H1 (cell line): ENCODE results near the gene RPS6KA4. TPM values are rescaled to one million over a fixed set of nuclear protein-coding genes. Genes with fewer than 3 reads are reported as not detected.

Source experiments
- CTCF ChIA-PET: fragments of 300-600 bp; sonication (Branson Sonifier 250); formaldehyde crosslinking; loops from one replicate; lab custom pipeline; 2021; ENCODE audit not compliant: partially characterized antibody; lab: Charles Lee
- POLR2A ChIA-PET: fragments of 300-600 bp; sonication (Branson Sonifier 250); formaldehyde crosslinking; loops from one replicate; lab custom pipeline; 2021; ENCODE audit warnings: inconsistent platforms; ENCODE audit not compliant: partially characterized antibody; lab: Charles Lee
- DNase-seq, 2 experiments: peaks; one replicate each; pipeline versions ENCODE4 v3.0.0 to v3.0.0-alpha.2; 2010 to 2022; ENCODE audit warnings: low spot score in 2 of 2, low read depth in 1 of 2, mixed read lengths in 1 of 2
- FAIRE-seq: peaks from 2 replicates; lab custom pipeline; 2011; peaks lifted over from hg19 to GRCh38; lab: Jason Lieb, UNC
- H2AFZ ChIP-seq: 2 replicates; pipeline ENCODE4 v1.8.1; 2012; ENCODE audit warnings: low read length, inconsistent platforms
- H2AK5ac ChIP-seq: 2 replicates; pipeline ENCODE4 v1.6.1; 2013; ENCODE audit warnings: low read depth, low read length
- H2BK120ac ChIP-seq: replicated peaks from 2 replicates; pipeline ENCODE3; 2013; ENCODE audit warnings: low read depth, low read length, inconsistent platforms
- H2BK12ac ChIP-seq: 2 replicates; pipeline ENCODE4 v1.6.1; 2013; ENCODE audit warnings: low read depth, low read length
- H2BK15ac ChIP-seq: 2 replicates; pipeline ENCODE4 v1.6.1; 2013; ENCODE audit warnings: low read length
- H2BK20ac ChIP-seq: 2 replicates; pipeline ENCODE4 v1.6.1; 2013; ENCODE audit warnings: low read length
- H2BK5ac ChIP-seq: 2 replicates; pipeline ENCODE4 v1.6.1; 2013; ENCODE audit warnings: low read depth, low read length
- H3K14ac ChIP-seq: 2 replicates; pipeline ENCODE4 v1.6.1; 2013; ENCODE audit warnings: inconsistent platforms; ENCODE audit not compliant: insufficient read length
- H3K18ac ChIP-seq: 2 replicates; pipeline ENCODE4 v1.6.1; 2013; ENCODE audit warnings: low read length; ENCODE audit errors: extremely low read depth
- H3K23ac ChIP-seq: 2 replicates; pipeline ENCODE4 v1.6.1; 2013; ENCODE audit warnings: inconsistent platforms; ENCODE audit not compliant: insufficient read length
- H3K23me2 ChIP-seq: 2 replicates; pipeline ENCODE4 v1.6.1; 2013; ENCODE audit warnings: low read depth, low read length
- H3K27ac ChIP-seq: 2 replicates; pipeline ENCODE4 v1.6.1; 2011; ENCODE audit warnings: low read depth, low read length, inconsistent platforms
- H3K27me3 ChIP-seq, 4 experiments: replicated peaks in 1 of 4; 1 replicate in 1 of 4; 2 replicates in 3 of 4; pipeline versions ENCODE4 v1.6.1 to v1.8.1; 2011 to 2013; ENCODE audit warnings: low read length in 3 of 4, mild to moderate bottlenecking in 3 of 4, inconsistent platforms in 2 of 4, mixed read lengths in 2 of 4, moderate library complexity in 1 of 4; ENCODE audit not compliant: control insufficient read depth in 3 of 4, insufficient read depth in 3 of 4; ENCODE audit errors: extremely low read depth in 1 of 4
- H3K36me3 ChIP-seq, 4 experiments: 2 replicates each; pipeline versions ENCODE4 v1.6.1 to v1.8.1; 2011 to 2013; ENCODE audit warnings: mild to moderate bottlenecking in 4 of 4, low read length in 3 of 4, moderate library complexity in 2 of 4, control low read depth in 1 of 4, inconsistent platforms in 1 of 4; ENCODE audit not compliant: insufficient read depth in 4 of 4, control insufficient read depth in 2 of 4
- H3K4ac ChIP-seq: replicated peaks from 2 replicates; pipeline ENCODE3; 2013; ENCODE audit warnings: low read length, low read depth, mixed read lengths, inconsistent platforms; ENCODE audit not compliant: insufficient read length
- H3K4me1 ChIP-seq, 4 experiments: replicated peaks in 1 of 4; 1 replicate in 1 of 4; 2 replicates in 3 of 4; pipeline versions ENCODE4 v1.6.1 to v1.8.1; 2011 to 2013; ENCODE audit warnings: low read length in 3 of 4, inconsistent platforms in 2 of 4, mixed read lengths in 1 of 4; ENCODE audit not compliant: insufficient read depth in 4 of 4, control insufficient read depth in 3 of 4
- H3K4me2 ChIP-seq, 2 experiments: 2 replicates each; pipeline versions ENCODE4 v1.6.1 to v1.8.1; 2011 to 2013; ENCODE audit warnings: low read depth in 2 of 2, low read length in 2 of 2, control low read depth in 1 of 2, inconsistent platforms in 1 of 2, mild to moderate bottlenecking in 1 of 2; ENCODE audit not compliant: insufficient read depth in 1 of 2
- H3K4me3 ChIP-seq, 4 experiments: fragments of 200-600, 300-600 bp in 1 of 4; sonication (generic), shearing (Covaris generic), sonication (Bioruptor Twin) in 1 of 4; 2 replicates each; pipeline versions ENCODE4 v1.5.1 to v1.8.1; 2011 to 2016; ENCODE audit warnings: low read length in 4 of 4, low read depth in 3 of 4, control low read depth in 2 of 4, inconsistent platforms in 2 of 4, mild to moderate bottlenecking in 2 of 4, mixed read lengths in 1 of 4, moderate library complexity in 1 of 4; ENCODE audit not compliant: insufficient read depth in 2 of 4; ENCODE audit errors: extremely low read depth in 1 of 4
- H3K56ac ChIP-seq: replicated peaks from 2 replicates; pipeline ENCODE3; 2013; ENCODE audit warnings: low read depth, mild to moderate bottlenecking, mixed read lengths, low read length, inconsistent platforms; ENCODE audit not compliant: insufficient read length
- H3K79me1 ChIP-seq: 2 replicates; pipeline ENCODE4 v1.6.1; 2013; ENCODE audit warnings: low read depth, low read length, control low read depth
- H3K79me2 ChIP-seq, 2 experiments: 2 replicates each; pipeline versions ENCODE4 v1.6.1 to v1.8.1; 2012 to 2013; ENCODE audit warnings: low read length in 2 of 2, mild to moderate bottlenecking in 2 of 2, inconsistent platforms in 1 of 2; ENCODE audit not compliant: insufficient read depth in 2 of 2, control insufficient read depth in 1 of 2
- H3K9ac ChIP-seq, 4 experiments: replicated peaks in 1 of 4; 1 replicate in 1 of 4; 2 replicates in 3 of 4; pipeline versions ENCODE4 v1.6.1 to v1.8.1; 2011 to 2013; ENCODE audit warnings: low read depth in 3 of 4, low read length in 3 of 4, control low read depth in 2 of 4, mild to moderate bottlenecking in 2 of 4, moderate library complexity in 2 of 4, inconsistent platforms in 1 of 4; ENCODE audit errors: extremely low read depth in 1 of 4
- H3K9me3 ChIP-seq, 2 experiments: 2 replicates each; pipeline versions ENCODE4 v1.6.1 to v1.8.1; 2012 to 2013; ENCODE audit warnings: mild to moderate bottlenecking in 2 of 2, moderate library complexity in 2 of 2, control low read depth in 1 of 2, inconsistent platforms in 1 of 2, low read depth in 1 of 2, low read length in 1 of 2, mixed read lengths in 1 of 2; ENCODE audit not compliant: insufficient read depth in 2 of 2
- H4K20me1 ChIP-seq, 2 experiments: replicated peaks in 1 of 2; 2 replicates each; pipeline versions ENCODE3 to v1.8.1; 2011 to 2013; ENCODE audit warnings: inconsistent platforms in 2 of 2, low read length in 2 of 2, mild to moderate bottlenecking in 1 of 2; ENCODE audit not compliant: insufficient read depth in 2 of 2, control insufficient read depth in 1 of 2
- H4K5ac ChIP-seq: 2 replicates; pipeline ENCODE4 v1.6.1; 2013; ENCODE audit warnings: low read length, low read depth, mixed read lengths, inconsistent platforms; ENCODE audit not compliant: insufficient read length
- H4K8ac ChIP-seq: 2 replicates; pipeline ENCODE4 v1.8.0; 2013; ENCODE audit warnings: mild to moderate bottlenecking, moderate library complexity, low read length, inconsistent platforms; ENCODE audit not compliant: insufficient read depth; ENCODE audit errors: extremely low read depth
- H4K91ac ChIP-seq: replicated peaks from 2 replicates; pipeline ENCODE3; 2013; ENCODE audit warnings: low read length, mixed read lengths, inconsistent platforms; ENCODE audit not compliant: insufficient read length
- ATF2 ChIP-seq: IDR thresholded peaks from 2 replicates; pipeline ENCODE4 v1.6.1; 2012; ENCODE audit warnings: low read length, inconsistent platforms
- BRCA1 ChIP-seq: IDR thresholded peaks from 2 replicates; pipeline ENCODE4 v1.6.1; 2012; ENCODE audit warnings: low read depth, low read length, improper control_type of control experiment
- CHD1 ChIP-seq: IDR thresholded peaks from 2 replicates; pipeline ENCODE4 v1.6.1; 2012; ENCODE audit warnings: low read depth, low read length, improper control_type of control experiment
- CREB1 ChIP-seq: IDR thresholded peaks from 2 replicates; pipeline ENCODE4 v1.6.1; 2012; ENCODE audit warnings: inconsistent platforms
- CTBP2 ChIP-seq: IDR thresholded peaks from 2 replicates; pipeline ENCODE4 v1.7.0; 2011; ENCODE audit warnings: borderline replicate concordance, mild to moderate bottlenecking, moderate library complexity, mixed read lengths, low read length; ENCODE audit not compliant: insufficient read depth, insufficient read length
- EGR1 ChIP-seq: IDR thresholded peaks from 2 replicates; pipeline ENCODE4 v1.6.1; 2011; ENCODE audit warnings: low read depth, low read length, borderline replicate concordance
- KDM1A ChIP-seq: fragments of 200-600, 300-600 bp; sonication (generic); IDR thresholded peaks from 2 replicates; pipeline ENCODE4 v1.7.1; 2016; ENCODE audit warnings: mild to moderate bottlenecking, low read length, borderline replicate concordance
- KDM5A ChIP-seq: fragments of 200-600 bp; IDR thresholded peaks from 2 replicates; pipeline ENCODE4 v1.7.1; 2012; ENCODE audit warnings: mild to moderate bottlenecking, low read length, inconsistent platforms, mixed read lengths
- SAP30 ChIP-seq: fragments of 300-600 bp; sonication (generic); IDR thresholded peaks from 2 replicates; pipeline ENCODE4 v1.7.1; 2012; ENCODE audit warnings: low read length, moderate library complexity, mild to moderate bottlenecking, inconsistent platforms; ENCODE audit not compliant: insufficient read depth, insufficient replicate concordance
- SIX5 ChIP-seq: IDR thresholded peaks from 2 replicates; pipeline ENCODE4 v1.6.1; 2011; ENCODE audit warnings: mild to moderate bottlenecking, low read depth, low read length
- TAF7 ChIP-seq: optimal IDR thresholded peaks from 2 replicates; pipeline ENCODE3; 2011; ENCODE audit warnings: low read depth, mild to moderate bottlenecking, inconsistent platforms, low read length, moderate library complexity, borderline replicate concordance
- TBP ChIP-seq: IDR thresholded peaks from 2 replicates; pipeline ENCODE4 v1.6.1; 2011; ENCODE audit warnings: low read depth, low read length, improper control_type of control experiment
- WGBS, 2 experiments: shearing (Covaris generic) in 1 of 2; methylation state at CpG; one replicate each; pipeline versions ENCODE4 v1.1.6 to v1.1.7; 2013 to 2015; ENCODE audit warnings: low lambda C conversion rate in 2 of 2, mixed read lengths in 2 of 2, inconsistent platforms in 1 of 2, low coverage in 1 of 2, missing lambda C conversion rate in 1 of 2; ENCODE audit not compliant: insufficient replicate concordance in 2 of 2, insufficient coverage in 1 of 2, insufficient read length in 1 of 2; ENCODE audit errors: extremely low coverage in 1 of 2, missing lambda C conversion rate in 1 of 2; 5-methylcytosine and 5-hydroxymethylcytosine counted together
- polyA plus RNA-seq, 7 experiments: library from polyadenylated mRNA; depleted of rRNA in 3 of 7; stranded (reverse) in 5 of 7; unstranded in 2 of 7; fragments of >200 nt in 5 of 7; fragments of 200-250 nt in 2 of 7; gene quantifications; 1 replicate in 5 of 7; 2 replicates in 1 of 7; 4 replicates in 1 of 7; pipeline versions ENCODE4 v1.2.1 to v1.2.3, GENCODE V29; 2011 to 2013; ENCODE audit warnings: missing spikeins in 2 of 7, mixed read lengths in 2 of 7
- total RNA-seq: library from RNA; stranded (reverse); fragmentation: NEBNext Ultra II Directional; extraction: Animal tissue kit (Norgen Biotek cat#: 25700); gene quantifications from 2 replicates; pipeline ENCODE4 v1.2.1, GENCODE V29; 2021

RPS6KA4 gene
- total and polyA plus RNA-seq, 2 of the 8 experiments (the other 6 are each of a cell fraction or from before 2014, with no cell fraction given) = 8.2 to 12.6 TPM

GRCh38 chr11:64312947-64313346, 46.0 kb upstream of the RPS6KA4 start:
- DNase-seq (no peak), FAIRE-seq (no peak)
- Histone ChIP-seq H3K27ac (no peak overlapping the region), H3K4ac (no peak overlapping the region), H3K56ac (no peak overlapping the region), H3K9ac (no peak overlapping the region), H3K27me3 (no peaks in the 10 kb centered on the region), H4K5ac (no peak overlapping the region), H3K18ac (no peak overlapping the region), H4K20me1 (peaks cover under 1 to 3% of the 10 kb centered on the region in 2 experiments), H3K36me3 (peaks cover 0 to 16% (median 10%) of the 10 kb centered on the region in 4 experiments; a peak in 7 of 8 replicates), H3K79me1 (peaks cover 5% of the 10 kb centered on the region; the same call in 1 of the 2 replicates), H3K4me2 (no peak overlapping the region), H2BK12ac (no peak overlapping the region), H2AK5ac (no peak overlapping the region), H2BK20ac (no peak overlapping the region), H3K23me2 (peaks cover 2% of the 10 kb centered on the region; the same call in 1 of the 2 replicates), H3K4me1 (peaks cover 0 to 5% (median 2%) of the 10 kb centered on the region in 4 experiments; a peak in 4 of 7 replicates), H2BK120ac (no peak overlapping the region), H3K79me2 (peaks cover 0 to 12% of the 10 kb centered on the region in 2 experiments; a peak in 2 of 4 replicates), H3K23ac (no peak overlapping the region), H4K91ac (no peak overlapping the region), H2BK15ac (no peak overlapping the region), H3K9me3 (no peaks in the 10 kb centered on the region), H3K14ac (no peak overlapping the region), H2BK5ac (0 out of 2 replicates have a peak overlapping the region, but pooled peaks have one; percentile 44), H2AFZ (no peak overlapping the region), H3K4me3 (no peak overlapping the region), H4K8ac (no peak overlapping the region)
- 86% methylated on average over 10 of the region's 10 CpGs; no CpG with 5 or more reads in 1 of the 2 experiments for WGBS, 2 experiments
- POLR2A ChIA-PET = interaction anchor here (1.2 to 1.7 kb wide), 4 partner anchors 9 to 48 kb away, joined by 3 to 4 read pairs (median 3); no protein-coding TSS in a partner anchor
- CTCF ChIA-PET = interaction anchor here (1.2 to 20.8 kb wide), 5 partner anchors 9 to 338 kb away, joined by 3 to 614 read pairs (median 6); partner anchors contain the start of gene CCDC88B
- TF ChIP-seq EGR1 (no peak), BRCA1 (no peak), CTBP2 (no peak), KDM5A (no peak), SIX5 (no peak), CHD1 (no peak), TBP (no peak), SAP30 (no peak), ATF2 (no peak), TAF7 (no peak), CREB1 (no peak), KDM1A (no peak)
